K562 (cell line): ENCODE results near the gene SPNS1. TPM values are rescaled to one million over a fixed set of nuclear protein-coding genes. Genes with fewer than 3 reads are reported as not detected.

ENCODE experiments used
- CEBPG ChIP-seq, 3 experiments: fragments of 200-800 bp in 1 of 3; sonication (Bioruptor generic) in 1 of 3; sonication (generic) in 1 of 3; formaldehyde crosslinking in 1 of 3; IDR thresholded peaks in 2 of 3; conservative IDR thresholded peaks in 1 of 3; 2 replicates each; pipeline versions ENCODE4 v1.6.1 to v1.8.0; 2016 to 2022; ENCODE audit warnings: missing compliant biosample characterization in 2 of 3, missing genetic modification characterization in 2 of 3, mild to moderate bottlenecking in 1 of 3, missing genetic modification reagents in 1 of 3
- EP300 ChIP-seq: IDR thresholded peaks from 2 replicates; pipeline ENCODE4 v1.6.1; 2012; ENCODE audit warnings: low read length, improper control_type of control experiment
- MGA ChIP-seq: fragments of 450-650 bp; IDR thresholded peaks from 2 replicates; pipeline ENCODE4 v1.6.1; 2016; ENCODE audit warnings: mild to moderate bottlenecking, moderate library complexity
- NONO ChIP-seq, 2 experiments: fragments of 200-400 bp in 1 of 2; fragments of 450-650 bp in 1 of 2; formaldehyde crosslinking in 1 of 2; IDR thresholded peaks; 2 replicates each; pipeline ENCODE4 v1.6.1; 2017; ENCODE audit warnings: low read depth in 2 of 2, mild to moderate bottlenecking in 2 of 2, moderate library complexity in 2 of 2, low read length in 1 of 2
- SP1 ChIP-seq: sonication (generic); formaldehyde crosslinking; IDR thresholded peaks from 2 replicates; pipeline ENCODE4 v1.8.1; 2022; ENCODE audit warnings: mild to moderate bottlenecking, missing genetic modification reagents
- polyA plus RNA-seq, 8 experiments: library from polyadenylated mRNA; depleted of rRNA in 4 of 8; stranded (reverse) in 5 of 8; unstranded in 3 of 8; fragments of >200 nt; fragmentation: Nextera tagmentation in 2 of 8; fragmentation: Illumina TruSeq in 1 of 8; extraction: Ambion mirVana in 2 of 8; extraction: Trizol in 1 of 8; gene quantifications; 2 replicates each; pipeline versions ENCODE4 v1.2.1 to v1.2.3, GENCODE V29; 2011 to 2014; ENCODE audit warnings: inconsistent platforms in 1 of 8, missing spikeins in 1 of 8
- total RNA-seq, 7 experiments: library from RNA; depleted of rRNA in 6 of 7; stranded (reverse); fragments of >200 nt in 6 of 7; fragmentation: Illumina TruSeq in 2 of 7; extraction: Trizol in 2 of 7; gene quantifications; 2 replicates each; pipeline versions ENCODE4 v1.2.1 to v1.2.3, GENCODE V29; 2011 to 2021; ENCODE audit warnings: low replicate concordance in 1 of 7
- TF ChIP-seq, protein P1 (sequence below): sonication (generic); formaldehyde crosslinking; IDR thresholded peaks from 2 replicates; pipeline ENCODE4 v1.8.0; 2023; ENCODE audit warnings: mild to moderate bottlenecking, missing genetic modification reagents
- TF ChIP-seq, protein P2 (sequence below): sonication (generic); formaldehyde crosslinking; IDR thresholded peaks from 2 replicates; pipeline ENCODE4 v1.8.0; 2022; ENCODE audit warnings: mild to moderate bottlenecking, missing genetic modification reagents, borderline replicate concordance
- TF ChIP-seq, protein P3 (sequence below): fragments of 450-650 bp; IDR thresholded peaks from 2 replicates; pipeline ENCODE4 v1.6.1; 2017; ENCODE audit warnings: antibody characterized with exemption

SPNS1 gene
- total and polyA plus RNA-seq, 9 of the 15 experiments (the other 6 are each of a cell fraction or from before 2014, with no cell fraction given), result 0.58 to 64.9 (median 13.7) TPM

- TF ChIP-seq MGA (no peak), SP1 (CRISPR knock-in tag) (no peak), NONO (IDR thresholded peaks at IDR 0.05; ENCODE audit: low read depth in 2 of 2, low read length in 1 of 2) (no peak), EP300 (no peak), CEBPG (CRISPR knock-in tag; IDR thresholded peaks at IDR 0.05) (no peak), CEBPG (tag; conservative IDR thresholded peaks at IDR 0.05 in 1 of 2, IDR thresholded peaks at IDR 0.05 in 1 of 2) (no peak)
- TF ChIP-seq, protein P1, sequence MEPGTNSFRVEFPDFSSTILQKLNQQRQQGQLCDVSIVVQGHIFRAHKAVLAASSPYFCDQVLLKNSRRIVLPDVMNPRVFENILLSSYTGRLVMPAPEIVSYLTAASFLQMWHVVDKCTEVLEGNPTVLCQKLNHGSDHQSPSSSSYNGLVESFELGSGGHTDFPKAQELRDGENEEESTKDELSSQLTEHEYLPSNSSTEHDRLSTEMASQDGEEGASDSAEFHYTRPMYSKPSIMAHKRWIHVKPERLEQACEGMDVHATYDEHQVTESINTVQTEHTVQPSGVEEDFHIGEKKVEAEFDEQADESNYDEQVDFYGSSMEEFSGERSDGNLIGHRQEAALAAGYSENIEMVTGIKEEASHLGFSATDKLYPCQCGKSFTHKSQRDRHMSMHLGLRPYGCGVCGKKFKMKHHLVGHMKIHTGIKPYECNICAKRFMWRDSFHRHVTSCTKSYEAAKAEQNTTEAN (CRISPR knock-in tag), result no peak
- TF ChIP-seq, protein P2, sequence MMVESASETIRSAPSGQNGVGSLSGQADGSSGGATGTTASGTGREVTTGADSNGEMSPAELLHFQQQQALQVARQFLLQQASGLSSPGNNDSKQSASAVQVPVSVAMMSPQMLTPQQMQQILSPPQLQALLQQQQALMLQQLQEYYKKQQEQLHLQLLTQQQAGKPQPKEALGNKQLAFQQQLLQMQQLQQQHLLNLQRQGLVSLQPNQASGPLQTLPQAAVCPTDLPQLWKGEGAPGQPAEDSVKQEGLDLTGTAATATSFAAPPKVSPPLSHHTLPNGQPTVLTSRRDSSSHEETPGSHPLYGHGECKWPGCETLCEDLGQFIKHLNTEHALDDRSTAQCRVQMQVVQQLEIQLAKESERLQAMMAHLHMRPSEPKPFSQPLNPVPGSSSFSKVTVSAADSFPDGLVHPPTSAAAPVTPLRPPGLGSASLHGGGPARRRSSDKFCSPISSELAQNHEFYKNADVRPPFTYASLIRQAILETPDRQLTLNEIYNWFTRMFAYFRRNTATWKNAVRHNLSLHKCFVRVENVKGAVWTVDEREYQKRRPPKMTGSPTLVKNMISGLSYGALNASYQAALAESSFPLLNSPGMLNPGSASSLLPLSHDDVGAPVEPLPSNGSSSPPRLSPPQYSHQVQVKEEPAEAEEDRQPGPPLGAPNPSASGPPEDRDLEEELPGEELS (CRISPR knock-in tag), result no peak
- TF ChIP-seq, protein P3, sequence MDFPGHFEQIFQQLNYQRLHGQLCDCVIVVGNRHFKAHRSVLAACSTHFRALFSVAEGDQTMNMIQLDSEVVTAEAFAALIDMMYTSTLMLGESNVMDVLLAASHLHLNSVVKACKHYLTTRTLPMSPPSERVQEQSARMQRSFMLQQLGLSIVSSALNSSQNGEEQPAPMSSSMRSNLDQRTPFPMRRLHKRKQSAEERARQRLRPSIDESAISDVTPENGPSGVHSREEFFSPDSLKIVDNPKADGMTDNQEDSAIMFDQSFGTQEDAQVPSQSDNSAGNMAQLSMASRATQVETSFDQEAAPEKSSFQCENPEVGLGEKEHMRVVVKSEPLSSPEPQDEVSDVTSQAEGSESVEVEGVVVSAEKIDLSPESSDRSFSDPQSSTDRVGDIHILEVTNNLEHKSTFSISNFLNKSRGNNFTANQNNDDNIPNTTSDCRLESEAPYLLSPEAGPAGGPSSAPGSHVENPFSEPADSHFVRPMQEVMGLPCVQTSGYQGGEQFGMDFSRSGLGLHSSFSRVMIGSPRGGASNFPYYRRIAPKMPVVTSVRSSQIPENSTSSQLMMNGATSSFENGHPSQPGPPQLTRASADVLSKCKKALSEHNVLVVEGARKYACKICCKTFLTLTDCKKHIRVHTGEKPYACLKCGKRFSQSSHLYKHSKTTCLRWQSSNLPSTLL, result no peak
Observed at GRCh38 chr16:28951410-28951943, 23.1 kb upstream of the SPNS1 start (continued).
